HG02981 (cell line): ENCODE results near the gene SLITRK1.

ENCODE experiments used
- ATAC-seq: cut with Tn5 transposase; IDR thresholded peaks from one replicate; pipeline ENCODE4 v1.9.1; 2021; ENCODE audit warnings: mild to moderate bottlenecking, moderate library complexity; ENCODE audit not compliant: unreplicated experiment

SLITRK1 gene, protein sequence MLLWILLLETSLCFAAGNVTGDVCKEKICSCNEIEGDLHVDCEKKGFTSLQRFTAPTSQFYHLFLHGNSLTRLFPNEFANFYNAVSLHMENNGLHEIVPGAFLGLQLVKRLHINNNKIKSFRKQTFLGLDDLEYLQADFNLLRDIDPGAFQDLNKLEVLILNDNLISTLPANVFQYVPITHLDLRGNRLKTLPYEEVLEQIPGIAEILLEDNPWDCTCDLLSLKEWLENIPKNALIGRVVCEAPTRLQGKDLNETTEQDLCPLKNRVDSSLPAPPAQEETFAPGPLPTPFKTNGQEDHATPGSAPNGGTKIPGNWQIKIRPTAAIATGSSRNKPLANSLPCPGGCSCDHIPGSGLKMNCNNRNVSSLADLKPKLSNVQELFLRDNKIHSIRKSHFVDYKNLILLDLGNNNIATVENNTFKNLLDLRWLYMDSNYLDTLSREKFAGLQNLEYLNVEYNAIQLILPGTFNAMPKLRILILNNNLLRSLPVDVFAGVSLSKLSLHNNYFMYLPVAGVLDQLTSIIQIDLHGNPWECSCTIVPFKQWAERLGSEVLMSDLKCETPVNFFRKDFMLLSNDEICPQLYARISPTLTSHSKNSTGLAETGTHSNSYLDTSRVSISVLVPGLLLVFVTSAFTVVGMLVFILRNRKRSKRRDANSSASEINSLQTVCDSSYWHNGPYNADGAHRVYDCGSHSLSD

GRCh38 chr13:83881917-83882605 is at the start of gene SLITRK1:
Gene SLITRK1 (minus strand): TSS chr13:83882474. CDS start chr13:83881507, 967 bp downstream.
- ATAC-seq = no peak

DNA sequence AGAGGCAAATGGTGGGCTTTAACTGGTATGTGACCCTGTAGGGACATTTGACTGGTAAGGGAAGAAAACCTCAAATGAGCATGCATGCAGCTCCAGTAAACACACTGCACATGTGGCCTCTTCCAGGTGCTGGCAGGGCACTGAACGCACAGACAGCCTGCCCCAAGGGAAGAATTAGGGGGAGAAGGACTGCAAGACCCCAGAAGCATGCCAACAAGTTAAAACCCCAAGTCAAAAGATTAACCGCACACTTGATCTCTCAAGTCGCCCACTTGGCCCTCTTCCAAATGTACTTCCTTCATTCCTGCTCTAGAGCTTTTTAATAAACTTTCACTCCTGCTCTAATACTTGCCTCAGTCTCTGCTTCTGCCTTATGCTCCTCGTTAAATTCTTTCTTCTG is 46.9 kb upstream of the SLITRK1 start:
- no peak for ATAC-seq

DNA sequence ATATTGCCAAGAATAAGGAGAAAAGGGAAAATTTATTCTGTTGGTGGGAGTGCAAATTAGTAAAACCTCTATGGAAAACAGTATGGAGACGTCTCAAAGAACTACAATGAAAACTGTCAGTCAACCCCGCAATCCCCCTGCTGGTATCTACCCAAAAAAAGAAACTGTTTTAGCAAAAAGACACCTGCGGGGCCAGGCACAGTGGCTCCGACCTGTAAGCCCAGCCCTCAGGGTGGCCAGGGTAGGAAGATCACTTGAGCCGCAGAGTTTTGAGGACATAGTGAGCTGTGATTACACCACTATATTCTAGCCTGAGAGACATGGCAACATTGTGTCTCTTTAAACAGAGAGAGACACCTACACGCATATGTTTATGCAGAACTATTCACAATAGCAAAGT is 37.5 kb upstream of the SLITRK1 start:
- ATAC-seq = no peak

DNA sequence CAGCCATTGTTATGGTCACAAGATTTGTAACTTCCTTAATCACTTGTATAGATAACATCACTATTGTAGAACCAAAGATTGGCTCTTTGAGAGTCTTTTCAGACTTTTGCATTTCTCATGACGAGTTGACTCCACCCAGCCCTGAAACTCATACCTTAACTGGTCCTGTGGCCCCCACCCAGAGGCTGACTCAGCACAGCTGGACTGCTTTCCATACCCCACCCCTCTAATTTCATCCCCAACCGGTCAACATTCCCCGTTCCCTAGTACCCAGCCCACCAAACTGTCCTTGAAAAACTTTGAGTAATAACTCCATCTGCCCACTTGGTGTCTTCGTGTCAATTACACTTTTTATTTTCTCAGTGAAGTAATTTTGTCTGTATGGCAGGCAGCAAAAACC is 32.1 kb upstream of the SLITRK1 start:
- no peak for ATAC-seq

DNA sequence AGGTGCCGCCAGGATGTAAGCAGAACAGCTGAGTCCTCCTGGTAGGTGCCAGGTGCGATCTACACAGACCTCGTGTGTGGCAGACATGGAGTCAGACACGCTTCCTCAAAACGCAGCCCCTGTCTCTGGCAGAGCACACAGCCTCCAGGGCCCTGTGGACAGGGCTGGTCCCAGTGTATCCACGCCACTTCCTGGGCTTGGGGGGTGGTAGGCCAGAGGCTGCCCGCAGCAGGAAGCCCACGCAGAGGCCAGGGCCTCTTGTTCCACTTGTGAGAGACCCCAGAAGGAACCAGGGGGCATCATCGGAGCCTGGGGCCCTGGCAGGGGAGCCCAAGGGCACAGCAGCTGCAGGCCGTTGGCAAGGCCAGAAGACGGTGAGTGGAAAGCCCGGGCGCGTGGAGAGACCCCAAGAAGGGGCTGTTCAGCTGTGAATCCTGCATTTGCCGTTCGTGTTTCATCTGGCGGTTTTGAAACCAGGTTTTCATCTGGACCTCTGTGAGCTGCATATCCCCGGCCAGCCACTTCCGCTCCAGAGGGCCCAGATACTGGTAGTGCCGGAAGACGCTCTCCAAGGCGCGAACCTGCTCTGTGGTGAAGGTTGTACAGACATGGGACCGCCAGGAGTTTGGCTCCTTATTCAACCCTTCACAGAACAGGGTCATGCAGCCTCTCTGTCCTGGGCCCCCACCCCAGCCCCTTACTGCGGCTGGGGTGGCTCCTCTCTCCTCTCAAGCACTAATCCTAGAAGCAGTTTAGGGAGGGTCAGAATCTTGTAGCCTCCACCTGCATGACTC is 25.1 kb upstream of the SLITRK1 start:
- no peak for ATAC-seq

- no peak for ATAC-seq
Measured at GRCh38 chr13:83906240-83906820, 24.1 kb upstream of the SLITRK1 start.

- ATAC-seq = no peak
Measured at GRCh38 chr13:83905641-83906040, 23.4 kb upstream of the SLITRK1 start.

- no peak for ATAC-seq
Measured at GRCh38 chr13:83895994-83896580, 13.8 kb upstream of the SLITRK1 start.

GRCh38 chr13:83890358-83890757 is 8.1 kb upstream of the SLITRK1 start:
- no peak for ATAC-seq

- no peak for ATAC-seq
Measured at GRCh38 chr13:83884141-83884540, 1.9 kb upstream of the SLITRK1 start.

DNA sequence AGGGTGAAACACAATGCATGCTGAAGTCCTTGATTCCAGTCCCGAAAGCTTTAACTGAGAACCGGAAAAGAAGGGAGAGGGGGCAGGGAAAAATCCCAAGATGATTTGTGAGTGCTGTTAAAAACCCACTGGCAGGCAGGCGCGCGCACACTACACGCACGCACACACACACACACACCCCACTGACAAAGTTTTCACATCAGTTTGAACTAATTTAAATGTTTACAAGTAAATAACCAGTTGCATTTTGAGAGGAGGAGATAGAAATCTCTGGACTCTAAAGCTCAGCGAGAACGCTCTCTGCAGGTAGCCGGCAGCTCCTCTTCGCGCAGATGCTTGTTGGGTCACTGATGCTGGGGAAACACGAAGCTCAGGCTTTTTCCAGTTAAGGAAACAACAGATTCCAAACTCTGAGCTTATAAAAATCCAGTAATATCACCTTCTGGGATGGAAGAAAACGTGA is 818 bp upstream of the SLITRK1 start:
- ATAC-seq = no peak

DNA sequence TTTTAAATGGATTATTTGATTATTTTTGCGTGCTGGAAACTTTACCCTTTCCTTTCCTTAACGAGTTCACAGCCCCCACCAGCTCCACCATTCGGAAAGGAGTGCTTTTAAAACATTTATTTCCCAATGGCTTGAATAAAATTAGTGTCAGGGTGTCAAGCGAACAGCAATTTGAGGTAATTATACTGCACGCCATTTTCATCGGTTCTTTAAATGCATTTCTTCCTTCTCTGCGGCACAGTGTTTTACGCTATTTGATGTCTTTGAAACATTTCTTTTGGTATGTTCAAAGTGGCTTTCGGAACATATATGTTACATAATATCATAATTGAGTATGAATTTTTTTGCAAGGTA is 309 bp upstream of the SLITRK1 start:
- ATAC-seq = no peak

DNA sequence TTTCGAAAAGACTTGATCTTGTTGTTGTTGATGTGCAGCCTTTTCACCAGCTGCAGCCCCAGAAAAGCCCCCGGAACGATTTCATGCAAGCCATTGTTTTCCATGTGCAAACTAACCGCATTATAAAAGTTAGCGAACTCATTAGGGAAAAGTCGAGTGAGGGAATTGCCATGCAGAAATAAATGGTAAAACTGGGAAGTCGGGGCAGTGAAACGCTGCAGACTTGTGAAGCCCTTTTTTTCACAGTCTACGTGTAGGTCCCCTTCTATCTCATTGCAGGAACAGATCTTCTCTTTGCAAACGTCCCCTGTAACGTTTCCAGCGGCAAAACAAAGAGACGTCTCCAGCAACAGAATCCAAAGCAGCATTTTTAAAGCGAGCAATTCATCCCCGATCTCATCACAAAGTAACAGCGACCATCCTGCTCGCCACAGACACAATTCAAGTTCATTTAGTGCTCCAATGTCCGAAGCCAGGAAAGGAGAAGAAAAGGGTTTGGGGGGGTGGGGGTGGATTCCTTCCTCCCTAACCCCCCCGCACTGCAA is 1.1 kb downstream of the SLITRK1 start:
- ATAC-seq = no peak

GRCh38 chr13:83880275-83881139 is 1.8 kb downstream of the SLITRK1 start:
- ATAC-seq = no peak

GRCh38 chr13:83879431-83880171 is 2.7 kb downstream of the SLITRK1 start:
- ATAC-seq = no peak

- no peak for ATAC-seq
Measured at GRCh38 chr13:83878691-83879430, 3.4 kb downstream of the SLITRK1 start.

- no peak for ATAC-seq
Measured at GRCh38 chr13:83877651-83878355, 4.5 kb downstream of the SLITRK1 start.
